Measurements from ENCODE around the gene AMY2B.
"Not testable (repeated sequence)": the region's sequence is repeated elsewhere in the genome, so short reads cannot be mapped to it uniquely, and the experiment has no call there.

Gene AMY2B

DNA sequence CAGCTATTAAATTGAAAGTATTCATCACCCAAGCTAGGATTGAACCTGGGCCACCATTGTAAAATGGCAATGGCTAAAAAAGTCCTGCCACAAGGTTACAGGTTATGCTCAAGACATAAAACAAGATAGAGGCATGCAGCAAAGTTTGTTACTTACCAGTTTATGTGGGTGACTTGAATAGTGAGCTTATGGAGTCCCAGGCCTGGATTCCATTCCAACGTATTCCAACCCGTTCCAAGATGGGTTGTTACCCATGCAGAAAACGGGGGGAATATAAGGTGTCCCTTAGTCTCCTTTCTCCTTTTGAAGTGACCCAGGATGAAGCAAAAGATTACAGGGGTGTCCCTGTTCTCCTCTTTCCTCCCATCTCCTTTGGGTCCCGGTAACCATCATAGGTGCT is 56.0 kb downstream of the AMY2B start:
- DNase-seq = not testable (repeated sequence)
